HepG2 (cell line): ENCODE measurements around the gene YY1. TPM values are rescaled to one million over a fixed set of nuclear protein-coding genes. Genes with fewer than 3 reads are reported as not detected.

Source experiments
- EEA1 ChIP-seq: sonication (generic); formaldehyde crosslinking; IDR thresholded peaks from 2 replicates; pipeline ENCODE4 v1.5.1; 2020; ENCODE audit warnings: mild to moderate bottlenecking, missing genetic modification reagents, borderline replicate concordance
- HNF1B ChIP-seq: sonication (generic); formaldehyde crosslinking; IDR thresholded peaks from 2 replicates; pipeline ENCODE4 v1.5.1; 2020; ENCODE audit warnings: mild to moderate bottlenecking, moderate library complexity, missing genetic modification reagents
- MNT ChIP-seq: fragments of 450-650 bp; IDR thresholded peaks from 2 replicates; pipeline ENCODE4 v1.6.1; 2016
- NFE2 ChIP-seq: sonication (generic); formaldehyde crosslinking; IDR thresholded peaks from 2 replicates; pipeline ENCODE4 v1.4.0; 2020; ENCODE audit warnings: missing genetic modification reagents
- SNAPC4 ChIP-seq: sonication (generic); formaldehyde crosslinking; IDR thresholded peaks from 2 replicates; pipeline ENCODE4 v1.4.0; 2020; ENCODE audit warnings: mild to moderate bottlenecking, missing genetic modification reagents
- SP4 ChIP-seq: sonication (generic); formaldehyde crosslinking; IDR thresholded peaks from 2 replicates; pipeline ENCODE4 v1.8.1; 2023; ENCODE audit warnings: mild to moderate bottlenecking, missing genetic modification reagents
- SRSF9 ChIP-seq: fragments of 200-400 bp; formaldehyde crosslinking; IDR thresholded peaks from 2 replicates; pipeline ENCODE4 v1.6.1; 2018; ENCODE audit warnings: borderline replicate concordance, mild to moderate bottlenecking, low read depth, low read length; ENCODE audit not compliant: insufficient read depth, poor library complexity, severe bottlenecking
- TBP ChIP-seq: sonication (generic); formaldehyde crosslinking; IDR thresholded peaks from 2 replicates; pipeline ENCODE4 v1.5.0; 2020; ENCODE audit warnings: missing genetic modification reagents
- YY1 ChIP-seq: IDR thresholded peaks from 2 replicates; pipeline ENCODE4 v1.6.1; 2011; ENCODE audit warnings: low read length, low read depth, moderate library complexity, mild to moderate bottlenecking; ENCODE audit not compliant: insufficient read depth, insufficient replicate concordance
- ZNF3 ChIP-seq: IDR thresholded peaks from 2 replicates; pipeline ENCODE4 v1.7.0; 2017; ENCODE audit warnings: inconsistent platforms
- ZNF577 ChIP-seq: sonication (generic); formaldehyde crosslinking; IDR thresholded peaks from 2 replicates; pipeline ENCODE4 v1.4.0; 2020; ENCODE audit warnings: mild to moderate bottlenecking, low read depth, missing genetic modification reagents, borderline replicate concordance
- ZNF780A ChIP-seq: sonication (generic); formaldehyde crosslinking; IDR thresholded peaks from 2 replicates; pipeline ENCODE4 v1.8.0; 2022; ENCODE audit warnings: mild to moderate bottlenecking, missing genetic modification reagents, moderate library complexity
- polyA plus RNA-seq, 8 experiments: library from polyadenylated mRNA; depleted of rRNA in 3 of 8; stranded (reverse) in 7 of 8; unstranded in 1 of 8; fragments of >200 nt; fragmentation: Illumina TruSeq in 4 of 8; extraction: Trizol in 4 of 8; gene quantifications; 2 replicates each; pipeline versions ENCODE4 v1.2.1 to v1.2.3, GENCODE V29; 2011 to 2016; ENCODE audit warnings: low read depth in 4 of 8, missing spikeins in 1 of 8, mixed read lengths in 1 of 8; ENCODE audit not compliant: insufficient read depth in 1 of 8
- total RNA-seq, 5 experiments: library from RNA; depleted of rRNA; stranded (reverse); fragments of >200 nt; fragmentation: Illumina TruSeq; extraction: Trizol; gene quantifications; 2 replicates each; pipeline ENCODE4 v1.2.3, GENCODE V29; 2016; ENCODE audit warnings: low read depth in 1 of 5
- TF ChIP-seq, protein P1 (sequence below): sonication (generic); formaldehyde crosslinking; IDR thresholded peaks from 2 replicates; pipeline ENCODE4 v1.8.1; 2023; ENCODE audit warnings: mild to moderate bottlenecking, missing genetic modification reagents, borderline replicate concordance
- TF ChIP-seq, protein P2 (sequence below): IDR thresholded peaks from 2 replicates; pipeline ENCODE4 v1.6.1; 2016; ENCODE audit warnings: low read depth, borderline replicate concordance
- TF ChIP-seq, protein P3 (sequence below): IDR thresholded peaks from 2 replicates; pipeline ENCODE4 v1.6.1; 2016; ENCODE audit warnings: missing compliant biosample characterization, missing genetic modification reagents, borderline replicate concordance
- TF ChIP-seq, protein P4 (sequence below): sonication (generic); formaldehyde crosslinking; IDR thresholded peaks from 2 replicates; pipeline ENCODE4 v1.4.0; 2020; ENCODE audit warnings: missing genetic modification reagents; ENCODE audit errors: not compliant biosample characterization

The YY1 gene
- total and polyA plus RNA-seq, 2 of the 13 experiments (the other 11 are each of a cell fraction or from before 2014, with no cell fraction given), result 29.4 to 68.1 TPM

DNA sequence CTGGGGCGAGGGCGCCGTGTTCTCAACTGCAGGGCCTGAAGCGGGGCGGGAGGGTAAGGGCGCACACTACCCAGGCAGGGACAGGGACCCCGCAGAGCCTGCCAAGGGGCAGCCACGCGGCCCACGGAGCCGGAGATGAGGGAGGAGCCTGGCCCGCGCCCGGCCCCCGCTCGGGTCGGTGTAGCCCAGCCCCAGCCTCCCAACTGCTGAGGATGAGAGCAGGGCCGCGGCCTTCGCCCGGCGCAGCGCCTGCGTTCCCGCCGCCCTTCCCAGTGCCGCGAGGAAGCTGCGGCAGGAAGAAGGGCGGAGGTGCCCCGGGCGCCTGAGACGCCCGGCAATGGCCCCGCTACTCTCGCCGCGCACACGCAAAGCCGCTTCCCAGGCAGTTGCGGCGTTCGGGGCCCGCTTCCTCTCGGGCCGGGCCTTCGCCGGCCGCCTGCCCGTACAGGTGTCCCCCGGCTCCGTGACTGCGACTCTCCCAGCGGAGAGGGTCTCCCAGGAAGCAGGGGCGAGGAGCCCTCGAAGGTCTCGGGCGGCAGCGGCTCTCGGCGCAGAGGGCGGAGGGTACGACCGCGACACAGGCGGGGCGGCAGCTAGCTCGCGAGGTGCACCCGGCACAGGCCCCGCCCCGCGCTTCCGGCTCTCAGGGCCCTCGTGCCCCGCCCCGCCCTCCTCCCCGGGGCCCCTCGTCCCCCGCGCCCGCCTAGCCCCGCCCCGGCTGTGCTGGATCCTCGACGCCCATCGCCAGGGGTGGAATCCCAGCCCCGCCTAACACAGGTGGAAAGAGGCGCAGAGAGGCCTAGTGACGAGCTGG is 24.8 kb upstream of the YY1 start (continued):
- TF ChIP-seq SNAPC4 (CRISPR knock-in tag) (no peak), ZNF577 (CRISPR knock-in tag) (no peak), TBP (CRISPR knock-in tag) (peak; percentile 71; the same call in 1 of the 2 replicates), HNF1B (CRISPR knock-in tag) (0 out of 2 replicates have a peak, but pooled peaks have one; percentile 41), EEA1 (no peak), MNT (no peak), SRSF9 (no peak), NFE2 (no peak), ZNF3 (CRISPR knock-in tag) (no peak), ZNF780A (CRISPR knock-in tag) (peak; percentile 59; the same call in 1 of the 2 replicates), YY1 (peak; percentile 50), SP4 (peak; percentile 56)
- TF ChIP-seq, protein P1, sequence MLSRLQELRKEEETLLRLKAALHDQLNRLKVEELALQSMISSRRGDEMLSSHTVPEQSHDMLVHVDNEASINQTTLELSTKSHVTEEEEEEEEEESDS, result peak; percentile 76; the same call in 1 of the 2 replicates
- TF ChIP-seq, protein P2, sequence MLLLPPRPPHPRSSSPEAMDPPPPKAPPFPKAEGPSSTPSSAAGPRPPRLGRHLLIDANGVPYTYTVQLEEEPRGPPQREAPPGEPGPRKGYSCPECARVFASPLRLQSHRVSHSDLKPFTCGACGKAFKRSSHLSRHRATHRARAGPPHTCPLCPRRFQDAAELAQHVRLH (CRISPR knock-in tag), result peak; percentile 68; the same call in 1 of the 2 replicates
- TF ChIP-seq, protein P3, sequence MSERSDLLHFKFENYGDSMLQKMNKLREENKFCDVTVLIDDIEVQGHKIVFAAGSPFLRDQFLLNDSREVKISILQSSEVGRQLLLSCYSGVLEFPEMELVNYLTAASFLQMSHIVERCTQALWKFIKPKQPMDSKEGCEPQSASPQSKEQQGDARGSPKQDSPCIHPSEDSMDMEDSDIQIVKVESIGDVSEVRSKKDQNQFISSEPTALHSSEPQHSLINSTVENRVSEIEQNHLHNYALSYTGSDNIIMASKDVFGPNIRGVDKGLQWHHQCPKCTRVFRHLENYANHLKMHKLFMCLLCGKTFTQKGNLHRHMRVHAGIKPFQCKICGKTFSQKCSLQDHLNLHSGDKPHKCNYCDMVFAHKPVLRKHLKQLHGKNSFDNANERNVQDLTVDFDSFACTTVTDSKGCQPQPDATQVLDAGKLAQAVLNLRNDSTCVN (CRISPR knock-in tag), result peak; percentile 30; the same call in 1 of the 2 replicates
- TF ChIP-seq, protein P4, sequence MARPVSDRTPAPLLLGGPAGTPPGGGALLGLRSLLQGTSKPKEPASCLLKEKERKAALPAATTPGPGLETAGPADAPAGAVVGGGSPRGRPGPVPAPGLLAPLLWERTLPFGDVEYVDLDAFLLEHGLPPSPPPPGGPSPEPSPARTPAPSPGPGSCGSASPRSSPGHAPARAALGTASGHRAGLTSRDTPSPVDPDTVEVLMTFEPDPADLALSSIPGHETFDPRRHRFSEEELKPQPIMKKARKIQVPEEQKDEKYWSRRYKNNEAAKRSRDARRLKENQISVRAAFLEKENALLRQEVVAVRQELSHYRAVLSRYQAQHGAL (CRISPR knock-in tag), result no peak
